HG03520 (cell line): ENCODE measurements around the gene ANKRD42.
A peak's percentile ranks its signal among the peaks of the same experiment; 100 is the strongest.
"Not testable (repeated sequence)": the region's sequence is repeated elsewhere in the genome, so short reads cannot be mapped to it uniquely, and the experiment has no call there.

Experiments used
- ATAC-seq: cut with Tn5 transposase; IDR thresholded peaks from one replicate; pipeline ENCODE4 v1.9.1; 2021; ENCODE audit warnings: mild to moderate bottlenecking, moderate library complexity; ENCODE audit not compliant: unreplicated experiment

Gene ANKRD42

GRCh38 chr11:83238111-83238510, 44.6 kb downstream of the ANKRD42 start:
- no peak for ATAC-seq

- no peak for ATAC-seq
Observed at GRCh38 chr11:83241291-83241946, 47.9 kb downstream of the ANKRD42 start.

GRCh38 chr11:83249445-83249844, 55.9 kb downstream of the ANKRD42 start:
- no peak for ATAC-seq

- ATAC-seq = peak; percentile 59
Observed at GRCh38 chr11:83249972-83250593, 56.6 kb downstream of the ANKRD42 start.

- no peak for ATAC-seq
Observed at GRCh38 chr11:83252266-83252665, 58.8 kb downstream of the ANKRD42 start.

- ATAC-seq = no peak
Observed at GRCh38 chr11:83252941-83253340, 59.4 kb downstream of the ANKRD42 start.

- ATAC-seq = no peak
Observed at GRCh38 chr11:83255366-83255765, 61.9 kb downstream of the ANKRD42 start.

GRCh38 chr11:83256602-83257340, 63.3 kb downstream of the ANKRD42 start:
- no peak for ATAC-seq

- no peak for ATAC-seq
Observed at GRCh38 chr11:83257761-83258168, 64.3 kb downstream of the ANKRD42 start.

GRCh38 chr11:83259559-83259958, 66.0 kb downstream of the ANKRD42 start:
- ATAC-seq = no peak

GRCh38 chr11:83265331-83265730, 71.8 kb downstream of the ANKRD42 start:
- no peak for ATAC-seq

GRCh38 chr11:83269080-83269479, 75.6 kb downstream of the ANKRD42 start:
- not testable (repeated sequence) for ATAC-seq

- ATAC-seq = not testable (repeated sequence)
Observed at GRCh38 chr11:83271734-83272133, 78.2 kb downstream of the ANKRD42 start.

GRCh38 chr11:83272627-83273026, 79.1 kb downstream of the ANKRD42 start:
- ATAC-seq = no peak

- ATAC-seq = no peak
Observed at GRCh38 chr11:83275888-83276641, 82.6 kb downstream of the ANKRD42 start.

- no peak for ATAC-seq
Observed at GRCh38 chr11:83278351-83278750, 84.8 kb downstream of the ANKRD42 start.

- ATAC-seq = no peak
Observed at GRCh38 chr11:83280256-83280655, 86.7 kb downstream of the ANKRD42 start.

GRCh38 chr11:83282084-83282716, 88.7 kb downstream of the ANKRD42 start:
- ATAC-seq = no peak

GRCh38 chr11:83284501-83285150, 91.1 kb downstream of the ANKRD42 start:
- ATAC-seq = no peak

- ATAC-seq = peak; percentile 29
Observed at GRCh38 chr11:83285151-83285770, 91.7 kb downstream of the ANKRD42 start.
